Mesodermal cell (in vitro differentiated cells): ENCODE measurements around the gene IPCEF1.

Source experiments
- H3K27ac ChIP-seq: 2 replicates; pipeline ENCODE4 v1.7.0; 2013; ENCODE audit warnings: mild to moderate bottlenecking, low read depth, low read length, moderate library complexity; ENCODE audit not compliant: severe bottlenecking
- H3K36me3 ChIP-seq: 2 replicates; pipeline ENCODE4 v1.7.1; 2013; ENCODE audit warnings: mild to moderate bottlenecking, low read length, moderate library complexity; ENCODE audit not compliant: control insufficient read depth, insufficient read depth
- H3K4me1 ChIP-seq: one replicate; pipeline ENCODE4 v1.7.1; 2013; ENCODE audit warnings: mild to moderate bottlenecking, low read length; ENCODE audit not compliant: insufficient read depth, control insufficient read depth, poor library complexity, severe bottlenecking
- H3K4me3 ChIP-seq: 2 replicates; pipeline ENCODE4 v1.7.0; 2013; ENCODE audit warnings: low read length, control low read depth, mild to moderate bottlenecking; ENCODE audit not compliant: insufficient read depth, poor library complexity, severe bottlenecking; ENCODE audit errors: extremely low read depth
- H3K9me3 ChIP-seq: 2 replicates; pipeline ENCODE4 v1.7.1; 2013; ENCODE audit warnings: mild to moderate bottlenecking, low read length, moderate library complexity; ENCODE audit not compliant: control insufficient read depth
- WGBS, 2 experiments: methylation state at CpG; one replicate each; pipeline ENCODE4 v1.1.5; 2013; ENCODE audit warnings: missing lambda C conversion rate in 2 of 2; ENCODE audit not compliant: insufficient coverage in 2 of 2; 5-methylcytosine and 5-hydroxymethylcytosine counted together

IPCEF1 gene

GRCh38 chr6:154356113-154356512 is 490 bp downstream of the IPCEF1 start:
- Histone ChIP-seq H3K4me3 (no peak overlapping the region), H3K27ac (no peak overlapping the region), H3K9me3 (no peaks in the 10 kb centered on the region), H3K4me1 (no peaks in the 10 kb centered on the region), H3K36me3 (no peaks in the 10 kb centered on the region)
- 94 to 100% methylated on average over 1 to 2 of the region's 2 CpGs for WGBS, 2 experiments

- Histone ChIP-seq H3K36me3 (no peaks in the 10 kb centered on the region), H3K9me3 (no peaks in the 10 kb centered on the region), H3K4me3 (no peak overlapping the region), H3K4me1 (no peaks in the 10 kb centered on the region), H3K27ac (no peak overlapping the region)
- 89 to 94% methylated on average over 4 to 8 of the region's 8 CpGs for whole genome bisulfite sequencing, 2 experiments
Measured at GRCh38 chr6:154354265-154354777, 2.3 kb downstream of the IPCEF1 start.

- no peak overlapping the region for H3K27ac ChIP-seq
- no peak overlapping the region for H3K4me3 ChIP-seq
- no peaks in the 10 kb centered on the region for H3K4me1 ChIP-seq
- WGBS, 2 experiments, result no CpG with 5 or more reads among the region's 1 CpG
- H3K36me3 ChIP-seq, result no peaks in the 10 kb centered on the region
- H3K9me3 ChIP-seq, result no peaks in the 10 kb centered on the region
Measured at GRCh38 chr6:154353626-154354025, 3.0 kb downstream of the IPCEF1 start.

GRCh38 chr6:154352898-154353585 is 3.6 kb downstream of the IPCEF1 start:
- WGBS, 2 experiments, result 93% methylated on average over 6 to 9 of the region's 15 CpGs
- Histone ChIP-seq H3K9me3 (no peaks in the 10 kb centered on the region), H3K27ac (no peak overlapping the region), H3K36me3 (no peaks in the 10 kb centered on the region), H3K4me3 (no peak overlapping the region), H3K4me1 (no peaks in the 10 kb centered on the region)

- Histone ChIP-seq H3K4me3 (no peak overlapping the region), H3K9me3 (no peaks in the 10 kb centered on the region), H3K36me3 (no peaks in the 10 kb centered on the region), H3K4me1 (no peaks in the 10 kb centered on the region), H3K27ac (no peak overlapping the region)
- 75 to 86% methylated on average over 1 of the region's 3 CpGs for WGBS, 2 experiments
Measured at GRCh38 chr6:154350293-154350692, 6.3 kb downstream of the IPCEF1 start.

- Histone ChIP-seq H3K4me1 (no peaks in the 10 kb centered on the region), H3K36me3 (no peaks in the 10 kb centered on the region), H3K27ac (no peak overlapping the region), H3K9me3 (no peaks in the 10 kb centered on the region), H3K4me3 (no peak overlapping the region)
- 70 to 100% methylated on average over 2 to 4 of the region's 6 CpGs for WGBS, 2 experiments
Measured at GRCh38 chr6:154347981-154348380, 8.6 kb downstream of the IPCEF1 start.

- H3K9me3 ChIP-seq, result no peaks in the 10 kb centered on the region
- no peak overlapping the region for H3K4me3 ChIP-seq
- H3K27ac ChIP-seq, result no peak overlapping the region
- H3K4me1 ChIP-seq, result no peaks in the 10 kb centered on the region
- 100% methylated on average over 2 of the region's 4 CpGs; no CpG with 5 or more reads in 1 of the 2 experiments for WGBS, 2 experiments
- no peaks in the 10 kb centered on the region for H3K36me3 ChIP-seq
Measured at GRCh38 chr6:154345811-154346210, 10.8 kb downstream of the IPCEF1 start.

GRCh38 chr6:154343473-154344308 is 12.9 kb downstream of the IPCEF1 start:
- 51 to 58% methylated on average over 12 of the region's 16 CpGs for WGBS, 2 experiments
- H3K27ac ChIP-seq, result no peak overlapping the region

GRCh38 chr6:154341871-154342270 is 14.7 kb downstream of the IPCEF1 start:
- H3K4me1 ChIP-seq, result no peaks in the 10 kb centered on the region
- WGBS, 2 experiments, result 61 to 62% methylated on average over 4 of the region's 5 CpGs
- no peaks in the 10 kb centered on the region for H3K9me3 ChIP-seq
- peak overlapping the region; percentile 71 for H3K27ac ChIP-seq
- no peaks in the 10 kb centered on the region for H3K36me3 ChIP-seq
- H3K4me3 ChIP-seq, result no peak overlapping the region

More at GRCh38 chr6:154343473-154344308, 12.9 kb downstream of the IPCEF1 start:
- Histone ChIP-seq H3K4me1 (no peaks in the 10 kb centered on the region), H3K36me3 (no peaks in the 10 kb centered on the region), H3K4me3 (no peak overlapping the region), H3K9me3 (no peaks in the 10 kb centered on the region)

- Histone ChIP-seq H3K4me3 (no peak overlapping the region), H3K4me1 (no peaks in the 10 kb centered on the region), H3K9me3 (no peaks in the 10 kb centered on the region), H3K27ac (peak overlapping the region; percentile 71), H3K36me3 (no peaks in the 10 kb centered on the region)
- 62 to 63% methylated on average over 2 to 3 of the region's 4 CpGs for WGBS, 2 experiments
Measured at GRCh38 chr6:154341336-154341735, 15.3 kb downstream of the IPCEF1 start.
